Spleen (tissue), 11 donors: ENCODE data around the gene PCDHGC5. TPM values are rescaled to one million over a fixed set of nuclear protein-coding genes. Genes with fewer than 3 reads are reported as not detected.

ENCODE experiments used
- DNase-seq: peaks from one replicate; pipeline ENCODE4 v3.0.0-alpha.2; 2020
- H3K27ac ChIP-seq, 8 donors: fragments of 200-600 bp; sonication (generic) in 7 of 8; 1 replicate in 4 of 8; 2 replicates in 4 of 8; pipeline versions ENCODE4 v1.5.0 to v1.8.0; 2016 to 2021; ENCODE audit warnings: inconsistent platforms in 4 of 8, mild to moderate bottlenecking in 4 of 8, moderate library complexity in 1 of 8
- H3K27me3 ChIP-seq, 7 donors: fragments of 200-600 bp; sonication (generic) in 6 of 7; replicated peaks in 1 of 7; 1 replicate in 4 of 7; 2 replicates in 3 of 7; pipeline versions ENCODE4 v1.5.0 to v1.8.0; 2016 to 2021; ENCODE audit warnings: inconsistent platforms in 3 of 7, mild to moderate bottlenecking in 1 of 7
- H3K36me3 ChIP-seq, 6 donors: fragments of 200-600 bp; sonication (generic) in 5 of 6; 1 replicate in 4 of 6; 2 replicates in 2 of 6; pipeline versions ENCODE4 v1.5.0 to v1.8.0; 2016 to 2021; ENCODE audit warnings: inconsistent platforms in 2 of 6
- H3K4me1 ChIP-seq, 6 donors: fragments of 200-600 bp; sonication (generic) in 5 of 6; 1 replicate in 3 of 6; 2 replicates in 3 of 6; pipeline versions ENCODE4 v1.5.0 to v1.8.0; 2016 to 2021; ENCODE audit warnings: inconsistent platforms in 3 of 6
- H3K4me3 ChIP-seq, 8 donors: fragments of 200-600 bp; sonication (generic) in 7 of 8; 1 replicate in 4 of 8; 2 replicates in 4 of 8; pipeline versions ENCODE4 v1.5.0 to v1.8.0; 2016 to 2021; ENCODE audit warnings: inconsistent platforms in 4 of 8, mild to moderate bottlenecking in 4 of 8, moderate library complexity in 2 of 8
- H3K9me3 ChIP-seq, 8 donors: fragments of 200-600 bp; sonication (generic) in 7 of 8; 1 replicate in 4 of 8; 2 replicates in 4 of 8; pipeline versions ENCODE4 v1.5.0 to v1.8.0; 2016 to 2021; ENCODE audit warnings: inconsistent platforms in 4 of 8
- POLR2A ChIP-seq, 3 donors: fragments of 450-650 bp; IDR thresholded peaks; one replicate each; pipeline ENCODE4 v1.5.1; 2017; ENCODE audit warnings: antibody characterized with exemption in 3 of 3, mild to moderate bottlenecking in 1 of 3
- POLR2AphosphoS5 ChIP-seq, 3 donors: sonication (generic); formaldehyde crosslinking; IDR thresholded peaks; one replicate each; pipeline ENCODE4 v1.5.1; 2017; ENCODE audit warnings: antibody characterized with exemption in 3 of 3
- WGBS, 5 donors: extraction: QIAGEN DNeasy Blood & Tissue Kit in 3 of 5; methylation state at CpG; one replicate each; pipeline versions ENCODE4 v1.1.5 to v1.1.7; 2013 to 2018; 5-methylcytosine and 5-hydroxymethylcytosine counted together
- intact Hi-C: fragments of 100-400 bp; cut with DNase I; formaldehyde crosslinking; loops from one replicate; pipeline ENCODE4 v1.15.0; 2023; ENCODE audit warnings: low total_unique reads
- polyA plus RNA-seq, 3 donors: library from polyadenylated mRNA; stranded (reverse); fragments of 200-250 nt; gene quantifications; one replicate each; pipeline ENCODE4 v1.2.1, GENCODE V29; 2013
- total RNA-seq, 7 donors: library from RNA; depleted of rRNA in 3 of 7; stranded (reverse); fragments of >200 nt in 3 of 7; fragmentation: NEBNext Ultra II Directional in 4 of 7; extraction: Animal tissue kit (Norgen Biotek cat#: 25700) in 4 of 7; gene quantifications; one replicate each; pipeline versions ENCODE4 v1.1.0 to v1.2.1, GENCODE V29; 2016 to 2021
- TF ChIP-seq, protein P1 (sequence below), 11 experiments: fragments of 200-600 bp in 7 of 11; fragments of 450-650 bp in 4 of 11; sonication (generic) in 4 of 11; IDR thresholded peaks in 8 of 11; conservative IDR thresholded peaks in 3 of 11; 1 replicate in 7 of 11; 2 replicates in 4 of 11; pipeline versions ENCODE4 v1.4.0 to v1.8.0; 2016 to 2021; ENCODE audit warnings: antibody characterized with exemption in 11 of 11, inconsistent platforms in 4 of 11, mild to moderate bottlenecking in 1 of 11
- donor health status: healthy with polysubstance abuse.
- donor health status: DM: no; HTN: no; CAD: no; lungs with moderate emphysema.
- donor health status: DM: no; HTN: no; CAD: no.
- donor health status: Bipolar disorder and iron deficiency.
- donor health status: healthy.
- donor health status: DM: no; HTN: no; CAD: no.
- donor health status: DM: yes; HTN: yes; CAD: no.

Gene PCDHGC5
- total and polyA plus RNA-seq, 10 donors, result 0.02 to 2.5 (median 1.1) TPM; not detected in 1

DNA sequence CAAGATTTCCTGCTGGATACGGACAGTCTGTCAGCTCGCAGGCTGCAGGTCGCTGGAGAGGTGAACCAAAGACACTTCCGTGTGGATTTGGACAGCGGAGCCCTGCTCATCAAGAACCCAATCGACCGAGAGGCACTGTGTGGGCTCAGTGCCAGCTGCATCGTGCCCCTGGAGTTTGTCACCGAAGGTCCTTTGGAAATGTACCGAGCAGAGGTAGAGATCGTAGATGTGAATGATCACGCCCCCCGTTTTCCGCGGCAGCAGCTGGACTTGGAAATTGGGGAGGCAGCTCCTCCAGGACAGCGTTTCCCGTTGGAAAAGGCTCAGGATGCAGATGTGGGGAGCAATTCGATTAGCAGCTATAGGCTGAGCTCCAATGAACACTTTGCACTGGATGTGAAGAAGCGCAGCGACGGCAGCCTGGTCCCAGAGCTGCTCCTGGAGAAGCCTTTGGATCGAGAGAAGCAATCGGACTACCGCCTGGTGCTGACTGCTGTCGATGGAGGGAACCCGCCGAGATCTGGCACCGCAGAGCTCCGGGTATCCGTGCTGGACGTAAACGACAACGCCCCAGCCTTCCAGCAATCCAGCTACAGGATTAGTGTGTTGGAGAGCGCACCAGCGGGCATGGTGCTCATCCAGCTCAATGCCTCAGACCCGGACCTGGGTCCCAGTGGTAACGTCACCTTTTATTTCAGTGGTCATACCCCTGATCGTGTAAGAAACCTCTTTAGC is 3.4 kb upstream of the PCDHGC5 start:
- Histone ChIP-seq H3K4me1 (peaks cover 0 to 25% (median 14%) of the 10 kb centered on the region in 6 donors), H3K27me3 (peaks cover 0 to 78% (median 21%) of the 10 kb centered on the region in 7 donors), H3K9me3 (no peaks in the 10 kb centered on the region), H3K36me3 (peaks cover 0 to 5% (median 0%) of the 10 kb centered on the region in 6 donors), H3K4me3 (peak overlapping the region in 4 of 8 donors; percentile 22 to 58 (median 30)), H3K27ac (no peak overlapping the region)
- DNase-seq, result no peak
- TF ChIP-seq, protein P1, sequence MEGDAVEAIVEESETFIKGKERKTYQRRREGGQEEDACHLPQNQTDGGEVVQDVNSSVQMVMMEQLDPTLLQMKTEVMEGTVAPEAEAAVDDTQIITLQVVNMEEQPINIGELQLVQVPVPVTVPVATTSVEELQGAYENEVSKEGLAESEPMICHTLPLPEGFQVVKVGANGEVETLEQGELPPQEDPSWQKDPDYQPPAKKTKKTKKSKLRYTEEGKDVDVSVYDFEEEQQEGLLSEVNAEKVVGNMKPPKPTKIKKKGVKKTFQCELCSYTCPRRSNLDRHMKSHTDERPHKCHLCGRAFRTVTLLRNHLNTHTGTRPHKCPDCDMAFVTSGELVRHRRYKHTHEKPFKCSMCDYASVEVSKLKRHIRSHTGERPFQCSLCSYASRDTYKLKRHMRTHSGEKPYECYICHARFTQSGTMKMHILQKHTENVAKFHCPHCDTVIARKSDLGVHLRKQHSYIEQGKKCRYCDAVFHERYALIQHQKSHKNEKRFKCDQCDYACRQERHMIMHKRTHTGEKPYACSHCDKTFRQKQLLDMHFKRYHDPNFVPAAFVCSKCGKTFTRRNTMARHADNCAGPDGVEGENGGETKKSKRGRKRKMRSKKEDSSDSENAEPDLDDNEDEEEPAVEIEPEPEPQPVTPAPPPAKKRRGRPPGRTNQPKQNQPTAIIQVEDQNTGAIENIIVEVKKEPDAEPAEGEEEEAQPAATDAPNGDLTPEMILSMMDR (IDR thresholded peaks at IDR 0.05 in 8 of 11, conservative IDR thresholded peaks at IDR 0.05 in 3 of 11), result no peak
- no peak for TF ChIP-seq POLR2A (IDR thresholded peaks at IDR 0.05)
- TF ChIP-seq POLR2AphosphoS5 (IDR thresholded peaks at IDR 0.05), result no peak
- 50 to 70% (median 55%) methylated on average over 23 to 38 of the region's 38 CpGs for WGBS, 5 donors
- intact Hi-C loops, result no loop called here

DNA sequence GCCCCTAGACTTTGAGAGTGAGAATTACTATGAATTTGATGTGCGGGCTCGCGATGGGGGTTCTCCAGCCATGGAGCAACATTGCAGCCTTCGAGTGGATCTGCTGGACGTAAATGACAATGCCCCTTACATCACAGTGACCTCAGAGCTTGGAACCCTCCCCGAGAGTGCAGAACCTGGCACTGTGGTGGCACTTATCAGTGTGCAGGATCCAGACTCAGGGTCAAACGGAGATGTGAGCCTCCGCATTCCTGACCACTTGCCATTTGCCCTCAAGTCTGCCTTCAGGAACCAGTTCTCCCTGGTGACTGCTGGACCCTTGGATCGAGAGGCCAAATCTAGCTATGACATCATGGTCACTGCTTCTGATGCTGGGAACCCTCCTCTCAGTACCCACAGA is 2.8 kb upstream of the PCDHGC5 start:
- peaks cover 0 to 84% (median 21%) of the 10 kb centered on the region in 7 donors for H3K27me3 ChIP-seq
- 85 to 96% (median 91%) methylated on average over 4 to 9 of the region's 9 CpGs for WGBS, 5 donors
- peaks cover 0 to 5% (median 0%) of the 10 kb centered on the region in 6 donors for H3K36me3 ChIP-seq
- H3K4me3 ChIP-seq, result no peak overlapping the region
- no peak for DNase-seq
- no peaks in the 10 kb centered on the region for H3K9me3 ChIP-seq
- intact Hi-C loops, result no loop called here
- TF ChIP-seq POLR2AphosphoS5 (IDR thresholded peaks at IDR 0.05), result no peak
- TF ChIP-seq, protein P1 (IDR thresholded peaks at IDR 0.05 in 8 of 11, conservative IDR thresholded peaks at IDR 0.05 in 3 of 11), result no peak
- no peak for TF ChIP-seq POLR2A (IDR thresholded peaks at IDR 0.05)
- H3K4me1 ChIP-seq, result peaks cover 0 to 27% (median 16%) of the 10 kb centered on the region in 6 donors
- H3K27ac ChIP-seq, result no peak overlapping the region

DNA sequence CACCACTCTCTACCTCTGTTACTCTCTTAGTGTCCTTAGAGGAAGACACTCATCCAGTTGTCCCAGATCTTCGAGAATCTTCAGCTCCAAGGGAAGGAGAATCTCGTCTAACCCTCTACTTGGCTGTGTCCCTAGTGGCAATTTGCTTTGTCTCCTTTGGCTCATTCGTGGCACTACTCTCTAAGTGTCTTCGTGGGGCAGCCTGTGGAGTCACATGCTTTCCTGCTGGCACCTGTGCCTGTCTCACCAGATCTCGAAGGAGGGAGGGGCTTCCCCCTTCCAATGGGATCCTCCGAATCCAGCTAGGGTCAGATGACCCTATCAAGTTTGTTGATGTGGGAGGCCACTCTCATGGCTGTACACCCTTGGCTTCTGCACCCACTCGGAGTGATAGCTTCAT is 1.8 kb upstream of the PCDHGC5 start:
- no peaks in the 10 kb centered on the region for H3K9me3 ChIP-seq
- H3K36me3 ChIP-seq, result peaks cover 0 to 12% (median 0%) of the 10 kb centered on the region in 6 donors
- WGBS, 5 donors, result 76 to 91% (median 83%) methylated on average over 7 of the region's 7 CpGs
- H3K27me3 ChIP-seq, result peaks cover 0 to 95% (median 29%) of the 10 kb centered on the region in 7 donors
- H3K4me3 ChIP-seq, result no peak overlapping the region
- H3K4me1 ChIP-seq, result peaks cover 3 to 38% (median 26%) of the 10 kb centered on the region in 6 donors
- no peak overlapping the region for H3K27ac ChIP-seq
- DNase-seq, result no peak
- intact Hi-C loops, result no loop called here
- TF ChIP-seq POLR2AphosphoS5 (IDR thresholded peaks at IDR 0.05) (no peak), POLR2A (IDR thresholded peaks at IDR 0.05) (no peak)
- TF ChIP-seq, protein P1 (IDR thresholded peaks at IDR 0.05 in 8 of 11, conservative IDR thresholded peaks at IDR 0.05 in 3 of 11), result no peak

GRCh38 chr5:141489841-141490240 is 960 bp downstream of the PCDHGC5 start:
- Histone ChIP-seq H3K36me3 (peaks cover 0 to 12% (median 0%) of the 10 kb centered on the region in 6 donors), H3K9me3 (no peaks in the 10 kb centered on the region), H3K27ac (no peak overlapping the region), H3K27me3 (peaks cover 0 to 97% (median 33%) of the 10 kb centered on the region in 7 donors), H3K4me1 (peaks cover 3 to 54% (median 29%) of the 10 kb centered on the region in 6 donors), H3K4me3 (no peak overlapping the region)
- DNase-seq, result no peak
- TF ChIP-seq POLR2AphosphoS5 (IDR thresholded peaks at IDR 0.05) (no peak), POLR2A (IDR thresholded peaks at IDR 0.05) (no peak)
- TF ChIP-seq, protein P1 (IDR thresholded peaks at IDR 0.05 in 8 of 11, conservative IDR thresholded peaks at IDR 0.05 in 3 of 11), result no peak
- WGBS, 5 donors, result 87 to 92% (median 89%) methylated on average over 7 to 10 of the region's 10 CpGs
- intact Hi-C loops, result no loop called here
